ENCODE data around the gene GTSE1. TPM values are rescaled to one million over a fixed set of nuclear protein-coding genes. Genes with fewer than 3 reads are reported as not detected.

The GTSE1 gene
- total RNA-seq, 1 experiment from 2014 or later = 46.1 TPM

GRCh38 chr22:46319319-46319718 lies 22.6 kb downstream of the GTSE1 start (continued):
- TF ChIP-seq ZBTB33 (IDR thresholded peaks at IDR 0.05; ENCODE audit: extremely low read depth, insufficient replicate concordance, low read length) = no peak
- no peak for TF ChIP-seq EGR1 (IDR thresholded peaks at IDR 0.05; ENCODE audit: low read depth)
- no peak for TF ChIP-seq ELF1 (IDR thresholded peaks at IDR 0.05; ENCODE audit: borderline replicate concordance, low read depth)
- no peak for TF ChIP-seq CTCF (IDR thresholded peaks at IDR 0.05 in 2 of 3, conservative IDR thresholded peaks at IDR 0.05 in 1 of 3; ENCODE audit: borderline replicate concordance in 1 of 3, insufficient read depth in 1 of 3, low read depth in 2 of 3, low read length in 2 of 3)
- no peak for TF ChIP-seq SP1 (IDR thresholded peaks at IDR 0.05; ENCODE audit: low read depth)
- TF ChIP-seq YY1 (IDR thresholded peaks at IDR 0.05; ENCODE audit: extremely low read depth, insufficient replicate concordance, low read depth, low read length) = no peak
- TF ChIP-seq ATF3 (IDR thresholded peaks at IDR 0.05) = no peak

- intact Hi-C loops (cut with micrococcal nuclease) = no loop called here
- Histone ChIP-seq H3K4me3 (replicated peaks in 1 of 2; ENCODE audit: low read depth in 1 of 2, low read length in 2 of 2) (no peak overlapping the region), H3K36me3 (ENCODE audit: control insufficient read depth in 1 of 2, insufficient read depth in 2 of 2, low read length in 2 of 2) (peaks cover 33 to 41% of the 10 kb centered on the region in 2 experiments), H3K9me2 (ENCODE audit: insufficient read depth) (no peaks in the 10 kb centered on the region), H3K9ac (ENCODE audit: low read length) (no peak overlapping the region), H3K9me3 (ENCODE audit: control insufficient read depth in 1 of 2, insufficient read depth in 1 of 2, low read depth in 1 of 2, low read length in 2 of 2) (no peaks in the 10 kb centered on the region), H3K4me1 (ENCODE audit: control insufficient read depth in 1 of 2, insufficient read depth in 2 of 2, low read length in 2 of 2) (no peaks in the 10 kb centered on the region), H4K20me1 (ENCODE audit: insufficient read depth) (no peaks in the 10 kb centered on the region), H3K27ac (ENCODE audit: low read depth, low read length) (no peak overlapping the region), H3K27me3 (ENCODE audit: insufficient read depth, low read length) (no peaks in the 10 kb centered on the region), H2AFZ (ENCODE audit: low read depth, low read length, poor library complexity, severe bottlenecking) (no peak overlapping the region), H3K79me2 (ENCODE audit: insufficient read depth, low read length) (peaks cover 30% of the 10 kb centered on the region; the same call in 1 of the 2 replicates), H3K4me2 (ENCODE audit: low read length) (no peak overlapping the region)
- no peak for DNase-seq (ENCODE audit: low read depth, low spot score)
- CTCF ChIA-PET = no interaction called here
- RAD21 ChIA-PET (ENCODE audit: low non-redundant PET in 1 of 2, low total read pairs in 2 of 2, uncharacterized antibody in 2 of 2, unreplicated experiment in 2 of 2) = no interaction called here
- no peak for ATAC-seq
- no TSS peak for BruUV-seq (replicated peaks)
- POLR2A ChIA-PET = no interaction called here
- no peak for TF ChIP-seq FOSL1 (IDR thresholded peaks at IDR 0.05; ENCODE audit: low read depth)
- no peak for TF ChIP-seq ELF1 (IDR thresholded peaks at IDR 0.05; ENCODE audit: borderline replicate concordance, low read depth)
- TF ChIP-seq EGR1 (IDR thresholded peaks at IDR 0.05; ENCODE audit: low read depth) = no peak
- TF ChIP-seq SIN3A (IDR thresholded peaks at IDR 0.05; ENCODE audit: low read depth) = no peak
- TF ChIP-seq YY1 (IDR thresholded peaks at IDR 0.05; ENCODE audit: extremely low read depth, insufficient replicate concordance, low read depth, low read length) = no peak
- TF ChIP-seq REST (IDR thresholded peaks at IDR 0.05; ENCODE audit: low read depth) = no peak
- no peak for TF ChIP-seq POLR2A (IDR thresholded peaks at IDR 0.05; ENCODE audit: borderline replicate concordance, extremely low read depth, insufficient read depth, insufficient read length)
- no peak for TF ChIP-seq CBX3 (IDR thresholded peaks at IDR 0.05; ENCODE audit: low read depth)
- no peak for TF ChIP-seq EZH2phosphoT487 (IDR thresholded peaks at IDR 0.05; ENCODE audit: borderline replicate concordance)
- TF ChIP-seq ZBTB33 (IDR thresholded peaks at IDR 0.05; ENCODE audit: extremely low read depth, insufficient replicate concordance, low read length) = no peak
These were observed 23.6 kb downstream of the GTSE1 start for GRCh38 chr22:46320166-46320710.
